HG03442 (cell line): ENCODE data around the gene TTLL5.

Experiments used
- ATAC-seq: cut with Tn5 transposase; IDR thresholded peaks from one replicate; pipeline ENCODE4 v1.9.1; 2021; ENCODE audit warnings: mild to moderate bottlenecking, moderate library complexity; ENCODE audit not compliant: unreplicated experiment

TTLL5 gene

GRCh38 chr14:75860561-75861160, 199.6 kb downstream of the TTLL5 start:
- no peak for ATAC-seq

- ATAC-seq: no peak
These were observed 200.1 kb downstream of the TTLL5 start for GRCh38 chr14:75861161-75861621.

- ATAC-seq: no peak
These were observed 202.2 kb downstream of the TTLL5 start for GRCh38 chr14:75863221-75863620.

- no peak for ATAC-seq
These were observed 203.3 kb downstream of the TTLL5 start for GRCh38 chr14:75864352-75864751.

GRCh38 chr14:75865531-75865930, 204.5 kb downstream of the TTLL5 start:
- ATAC-seq: no peak

- ATAC-seq: no peak
These were observed 205.9 kb downstream of the TTLL5 start for GRCh38 chr14:75866970-75867369.

- no peak for ATAC-seq
These were observed 210.3 kb downstream of the TTLL5 start for GRCh38 chr14:75871181-75871880.

GRCh38 chr14:75875958-75876357, 214.9 kb downstream of the TTLL5 start:
- peak; percentile 94 for ATAC-seq

- ATAC-seq: no peak
These were observed 215.5 kb downstream of the TTLL5 start for GRCh38 chr14:75876530-75876929.

GRCh38 chr14:75877292-75877691, 216.2 kb downstream of the TTLL5 start:
- ATAC-seq: no peak

- no peak for ATAC-seq
These were observed 216.8 kb downstream of the TTLL5 start for GRCh38 chr14:75877884-75878283.

- ATAC-seq: no peak
These were observed 218.0 kb downstream of the TTLL5 start for GRCh38 chr14:75879031-75879430.

GRCh38 chr14:75880512-75880911, 219.5 kb downstream of the TTLL5 start:
- no peak for ATAC-seq

GRCh38 chr14:75881994-75882393, 220.9 kb downstream of the TTLL5 start:
- ATAC-seq: no peak

- ATAC-seq: no peak
These were observed 223.2 kb downstream of the TTLL5 start for GRCh38 chr14:75884198-75884611.

- no peak for ATAC-seq
These were observed 224.8 kb downstream of the TTLL5 start for GRCh38 chr14:75885829-75886228.

- ATAC-seq: no peak
These were observed 225.7 kb downstream of the TTLL5 start for GRCh38 chr14:75886636-75887348.

- ATAC-seq: no peak
These were observed 227.9 kb downstream of the TTLL5 start for GRCh38 chr14:75888945-75889344.

GRCh38 chr14:75896341-75896740, 235.3 kb downstream of the TTLL5 start:
- ATAC-seq: no peak

- no peak for ATAC-seq
These were observed 243.3 kb downstream of the TTLL5 start for GRCh38 chr14:75904311-75904710.

- no peak for ATAC-seq
These were observed 244.3 kb downstream of the TTLL5 start for GRCh38 chr14:75905147-75905904.
